GM21619 (cell line): ENCODE measurements around the gene NUFIP2.
"Not testable (repeated sequence)": the region's sequence is repeated elsewhere in the genome, so short reads cannot be mapped to it uniquely, and the experiment has no call there.

Experiments
- ATAC-seq: cut with Tn5 transposase; IDR thresholded peaks from one replicate; pipeline ENCODE4 v1.9.1; 2021; ENCODE audit not compliant: unreplicated experiment

NUFIP2 gene

DNA sequence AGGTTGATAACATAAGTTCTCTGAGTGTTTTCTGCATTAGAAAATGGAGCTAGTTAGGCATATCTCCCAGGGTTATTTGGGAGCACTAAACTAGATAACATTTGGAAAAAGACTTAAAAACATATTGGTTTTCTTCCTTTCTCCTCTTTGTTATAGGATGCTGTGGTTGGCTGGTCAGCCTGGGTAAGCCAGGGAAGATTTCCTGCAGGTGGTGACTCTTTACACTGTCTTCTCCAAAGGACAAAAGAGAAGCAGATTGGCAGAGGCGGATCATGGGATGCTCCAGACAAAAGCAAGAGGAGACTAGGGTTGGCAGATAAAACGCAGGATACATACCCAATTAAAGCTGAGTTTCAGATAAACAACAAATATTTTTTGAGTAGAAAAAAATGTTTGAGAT is 53.5 kb downstream of the NUFIP2 start:
- ATAC-seq = no peak

GRCh38 chr17:29238133-29238850 is 55.7 kb downstream of the NUFIP2 start:
- no peak for ATAC-seq

DNA sequence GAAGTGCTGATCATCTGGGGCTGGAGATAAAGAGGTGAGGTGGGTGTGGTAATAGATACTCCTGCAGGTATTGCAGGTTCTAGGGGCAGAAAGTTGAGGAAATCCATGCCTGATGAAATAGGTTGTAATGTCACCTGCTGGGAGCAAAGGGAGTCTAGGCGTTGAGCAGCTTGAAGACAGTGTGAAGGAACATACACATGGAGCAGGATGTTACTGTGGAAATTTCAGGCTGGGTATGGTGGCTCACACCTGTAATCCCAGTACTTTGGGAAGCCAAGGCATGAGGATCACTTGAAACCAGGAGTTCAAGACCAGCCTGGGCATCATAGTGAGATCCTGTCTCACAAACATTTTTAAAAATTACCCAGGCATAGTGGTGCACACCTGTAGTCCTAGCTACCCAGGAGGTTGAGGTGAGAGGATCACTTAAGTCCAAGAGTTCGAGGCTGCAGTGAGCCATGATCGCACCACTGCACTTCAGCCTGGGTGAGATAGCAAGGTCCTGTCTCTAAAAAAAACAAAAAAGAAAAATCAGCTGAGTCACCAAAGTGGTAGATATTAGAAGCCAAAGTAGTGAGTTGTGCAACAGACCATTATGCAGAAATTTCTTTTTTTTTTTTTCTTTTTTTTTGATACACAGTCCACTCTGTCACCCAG is 56.3 kb downstream of the NUFIP2 start:
- ATAC-seq = no peak

DNA sequence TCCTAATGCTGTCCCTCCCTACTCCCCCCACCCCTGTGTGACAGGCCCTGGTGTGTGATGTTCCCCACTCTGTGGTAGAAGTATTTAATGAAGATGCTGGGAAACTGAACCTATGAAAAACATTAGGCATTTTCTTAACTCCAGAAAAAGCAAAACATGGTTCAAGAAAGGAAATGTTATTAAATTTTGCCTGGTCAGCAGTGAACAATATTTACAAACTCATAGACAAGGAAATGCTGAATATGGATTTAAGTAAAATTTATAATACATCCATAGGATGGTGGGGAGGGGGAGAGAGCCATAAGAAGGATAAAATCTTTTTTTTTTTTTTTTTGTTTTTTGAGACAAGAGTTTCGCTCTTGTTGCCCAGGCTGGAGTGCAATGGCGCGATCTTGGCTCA is 58.0 kb downstream of the NUFIP2 start:
- ATAC-seq = no peak

- ATAC-seq = not testable (repeated sequence)
Observed at GRCh38 chr17:29234972-29235371, 59.0 kb downstream of the NUFIP2 start.

GRCh38 chr17:29233301-29233700 is 60.6 kb downstream of the NUFIP2 start:
- no peak for ATAC-seq

- ATAC-seq = no peak
Observed at GRCh38 chr17:29225396-29225795, 68.6 kb downstream of the NUFIP2 start.

- ATAC-seq = not testable (repeated sequence)
Observed at GRCh38 chr17:29221338-29221737, 72.6 kb downstream of the NUFIP2 start.

DNA sequence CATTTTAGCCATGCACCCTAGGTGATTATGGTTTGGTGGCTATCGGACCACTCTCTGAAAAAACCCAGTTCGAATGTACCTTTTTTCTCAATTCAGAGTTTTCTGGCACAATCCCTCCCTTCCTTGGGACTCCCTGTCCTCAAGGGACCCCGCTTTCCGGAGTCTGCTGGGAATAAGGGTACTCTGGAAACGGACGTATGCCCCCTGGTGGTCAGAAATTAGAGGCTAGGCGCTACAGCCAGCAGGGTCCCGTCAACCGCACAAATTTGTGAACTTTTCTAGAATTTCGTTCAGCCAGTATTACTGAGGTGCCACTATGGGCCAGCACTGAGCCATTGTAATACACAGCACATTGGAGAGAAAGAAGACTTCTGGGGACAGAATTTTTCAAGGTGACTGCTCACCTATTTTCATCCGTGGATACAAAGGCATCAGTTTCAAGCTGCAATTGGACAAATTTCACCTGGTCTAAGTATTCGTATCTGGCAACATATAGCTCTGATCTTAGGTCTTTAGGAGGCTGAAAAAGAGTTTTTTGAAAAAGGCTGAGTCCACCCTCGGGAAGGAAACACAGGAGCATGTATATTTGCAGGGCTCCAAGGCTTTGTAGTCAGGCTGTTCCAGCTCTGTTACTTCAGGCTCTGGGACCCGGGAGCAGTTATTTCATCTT is 74.4 kb downstream of the NUFIP2 start:
- no peak for ATAC-seq

- no peak for ATAC-seq
Observed at GRCh38 chr17:29216856-29217255, 77.1 kb downstream of the NUFIP2 start.

- ATAC-seq = no peak
Observed at GRCh38 chr17:29216181-29216580, 77.8 kb downstream of the NUFIP2 start.

DNA sequence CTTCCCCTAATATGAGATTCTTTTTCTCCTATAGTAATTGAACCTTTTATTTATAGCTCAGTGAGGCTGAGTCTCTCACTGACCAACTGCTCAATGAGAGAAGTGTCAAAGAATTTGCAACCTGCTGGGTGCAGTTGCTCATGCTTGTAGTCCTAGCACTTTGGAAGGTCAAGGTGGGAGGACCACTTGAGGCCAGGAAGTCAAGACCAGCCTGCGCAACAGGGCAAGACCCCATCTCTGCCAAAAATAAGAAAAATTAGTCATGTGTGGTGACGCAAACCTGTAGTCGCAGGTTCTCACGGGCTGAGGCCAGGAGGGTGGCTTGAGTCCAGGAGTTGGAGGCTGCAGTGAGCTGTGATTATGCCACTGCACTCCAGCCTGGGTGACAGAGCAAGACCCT is 78.2 kb downstream of the NUFIP2 start:
- no peak for ATAC-seq

DNA sequence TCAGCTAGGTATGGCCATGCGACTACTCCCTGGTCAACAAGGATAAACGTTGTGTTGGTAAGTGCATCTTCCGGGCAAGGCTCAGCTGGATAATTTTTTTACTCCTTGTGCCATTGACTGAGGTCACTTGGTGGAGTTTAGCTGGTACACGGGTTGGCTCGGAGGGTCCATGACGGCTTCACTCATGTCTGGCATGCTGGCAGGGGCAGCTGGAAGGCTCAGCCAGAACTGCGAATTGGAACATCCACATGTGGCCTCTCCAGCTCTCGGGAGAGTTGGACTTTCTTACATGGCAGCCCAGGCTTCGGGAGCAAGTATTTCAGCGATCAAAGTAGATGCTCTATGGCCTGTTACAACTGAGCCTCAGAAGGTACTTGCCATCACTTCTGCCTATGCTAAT is 78.8 kb downstream of the NUFIP2 start:
- ATAC-seq = no peak

GRCh38 chr17:29214215-29215146 is 79.5 kb downstream of the NUFIP2 start:
- ATAC-seq = no peak

DNA sequence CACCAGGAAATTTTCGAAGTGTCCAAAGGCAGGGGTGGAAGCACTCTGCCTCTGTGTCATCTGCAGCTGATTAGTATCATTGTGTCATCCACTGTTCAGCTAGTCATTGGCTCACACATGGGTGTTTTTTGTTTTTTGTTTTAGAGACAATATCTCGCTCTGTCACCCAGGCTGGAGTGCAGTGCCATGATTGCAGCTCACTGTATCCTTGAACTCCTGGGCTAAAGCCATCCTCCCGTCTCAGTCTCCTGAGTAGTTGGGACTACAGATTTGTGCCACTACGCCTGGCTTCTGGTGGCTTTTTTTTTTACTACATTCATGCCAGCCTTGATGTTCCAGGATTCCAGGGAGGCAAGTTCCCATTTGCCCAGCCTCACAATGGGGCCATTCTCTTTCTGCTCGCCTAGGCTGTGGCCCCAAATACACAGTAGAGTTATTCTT is 81.2 kb downstream of the NUFIP2 start:
- no peak for ATAC-seq

DNA sequence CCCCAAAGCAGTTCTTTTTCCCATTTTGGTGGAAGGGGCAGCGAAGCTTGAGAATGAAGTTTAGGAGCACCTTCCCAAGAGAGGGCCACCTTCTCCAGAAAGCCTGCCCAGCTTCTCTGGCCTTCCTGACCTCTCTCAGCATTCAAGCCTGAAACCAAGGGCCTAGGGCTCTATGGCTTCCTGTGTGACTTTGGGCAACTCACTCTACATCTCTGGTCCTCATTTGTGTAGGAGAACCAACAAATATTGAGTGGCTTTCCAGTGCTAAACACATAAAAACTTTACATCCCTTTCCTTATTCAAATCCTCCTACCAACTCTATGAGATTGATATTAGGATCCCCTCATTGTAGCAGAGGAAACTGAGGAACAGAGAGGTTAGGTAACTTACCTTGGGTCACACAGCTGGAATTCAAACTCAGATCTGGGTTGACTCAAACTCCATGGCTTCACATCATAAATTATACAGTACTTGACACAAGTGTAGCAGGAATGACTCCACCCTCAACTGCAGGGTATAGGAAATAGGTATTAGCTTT is 81.8 kb downstream of the NUFIP2 start:
- ATAC-seq = no peak

DNA sequence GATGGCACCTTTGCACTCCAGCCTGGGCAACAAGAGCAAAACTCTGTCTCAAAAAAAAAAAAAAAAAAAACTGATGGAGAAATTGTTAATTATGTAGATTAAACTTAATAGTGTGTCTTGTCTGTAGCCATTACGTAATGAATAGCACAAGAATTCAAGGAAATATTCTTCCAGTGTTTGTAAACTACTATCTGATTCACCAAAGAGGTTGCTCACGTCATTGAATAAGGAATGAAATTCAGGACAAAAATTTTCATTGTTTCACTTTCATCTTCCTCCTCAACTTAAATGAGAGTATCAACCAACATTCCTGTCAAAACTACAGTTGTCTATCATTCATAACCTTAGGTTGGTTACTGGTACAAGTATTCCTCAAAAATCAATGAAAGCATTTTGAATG is 83.1 kb downstream of the NUFIP2 start:
- no peak for ATAC-seq

DNA sequence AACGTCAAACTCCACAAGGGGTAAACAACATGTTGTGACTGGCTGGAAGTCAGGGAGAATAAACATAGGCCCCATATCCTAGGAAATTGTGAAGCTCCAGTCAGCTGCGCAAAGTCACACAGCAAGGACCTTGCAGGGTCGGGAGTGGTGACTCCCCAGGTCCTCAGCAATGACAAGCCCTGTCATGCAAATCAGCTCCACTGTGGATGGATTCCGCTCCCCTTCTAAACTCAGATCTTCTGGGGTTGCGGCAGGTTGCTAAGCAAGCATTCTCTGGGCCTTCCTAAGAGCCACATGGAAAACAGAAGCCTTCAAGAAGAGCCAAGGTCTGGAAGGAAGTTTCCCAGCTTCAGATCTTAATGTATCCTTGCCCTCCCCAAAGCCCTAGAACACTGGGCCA is 84.9 kb downstream of the NUFIP2 start:
- ATAC-seq = no peak

DNA sequence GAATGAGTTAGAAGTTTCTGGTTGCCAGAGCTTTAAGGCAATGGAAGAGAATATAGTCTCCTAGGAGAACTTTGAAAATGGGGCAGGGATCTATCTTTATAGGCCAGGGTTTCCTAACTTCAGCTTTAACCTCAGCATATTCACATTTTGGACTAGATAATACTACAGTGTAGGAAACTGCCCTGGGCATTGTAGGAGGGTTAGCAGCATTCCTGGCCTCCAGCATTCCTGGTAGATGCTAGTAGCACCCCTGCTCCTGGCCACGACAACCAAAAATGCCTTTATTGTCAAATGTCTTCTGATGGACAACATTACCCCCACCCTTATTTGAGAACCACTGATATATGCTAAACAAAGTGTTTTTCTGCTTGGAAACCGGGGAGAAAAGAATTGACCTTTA is 86.0 kb downstream of the NUFIP2 start:
- no peak for ATAC-seq
